Measurements from ENCODE around the gene EDIL3. TPM values are rescaled to one million over a fixed set of nuclear protein-coding genes. Genes with fewer than 3 reads are reported as not detected.

The EDIL3 gene
- total RNA-seq, 4 donors from 2014 or later = 5.6 to 38.9 (median 25.6) TPM

- Histone ChIP-seq H3K36me3 (no peaks in the 10 kb centered on the region), H3K4me1 (no peaks in the 10 kb centered on the region), H3K27me3 (no peaks in the 10 kb centered on the region), H3K27ac (no peak overlapping the region), H3K9me3 (no peaks in the 10 kb centered on the region), H3K4me3 (no peak overlapping the region)
- DNase-seq = no peak
- TF ChIP-seq EP300 (IDR thresholded peaks at IDR 0.05; ENCODE audit: low read depth) (no peak), POLR2AphosphoS5 (IDR thresholded peaks at IDR 0.05) (no peak), CTCF (IDR thresholded peaks at IDR 0.05) (no peak), POLR2A (IDR thresholded peaks at IDR 0.05) (no peak)
- intact Hi-C loops (cut with DNase I; ENCODE audit: low total_unique reads) (no loop called here), in situ Hi-C loops (cut with MboI; ENCODE audit: low pct_ligation_motif_present in 1 of 4, low pct_unique_long_range_greater_than_20kb in 1 of 4, low sequenced_read_pairs in 3 of 4) (no loop called here)
Measured at GRCh38 chr5:83972236-83972635, 412.4 kb downstream of the EDIL3 start.

- 56 to 57% methylated on average over 1 of the region's 1 CpG for WGBS, 2 donors (ENCODE audit: low coverage in 1 of 2)
- no peak for TF ChIP-seq POLR2A (IDR thresholded peaks at IDR 0.05)
- TF ChIP-seq CTCF (IDR thresholded peaks at IDR 0.05) = no peak
- no peak for TF ChIP-seq POLR2AphosphoS5 (IDR thresholded peaks at IDR 0.05)
- no peak for TF ChIP-seq EP300 (IDR thresholded peaks at IDR 0.05; ENCODE audit: low read depth)
- in situ Hi-C loops (cut with MboI; ENCODE audit: low pct_ligation_motif_present in 1 of 4, low pct_unique_long_range_greater_than_20kb in 1 of 4, low sequenced_read_pairs in 3 of 4) (no loop called here), intact Hi-C loops (cut with DNase I; ENCODE audit: low total_unique reads) (no loop called here)
- no peaks in the 10 kb centered on the region for H3K36me3 ChIP-seq
- no peak overlapping the region for H3K4me3 ChIP-seq
- no peak overlapping the region for H3K27ac ChIP-seq
- H3K9me3 ChIP-seq = no peaks in the 10 kb centered on the region
- no peaks in the 10 kb centered on the region for H3K4me1 ChIP-seq
- H3K27me3 ChIP-seq = no peaks in the 10 kb centered on the region
- DNase-seq = no peak
Measured at GRCh38 chr5:83967417-83967816, 417.3 kb downstream of the EDIL3 start.

GRCh38 chr5:83965441-83965840, 419.2 kb downstream of the EDIL3 start:
- no peak overlapping the region for H3K27ac ChIP-seq
- TF ChIP-seq EP300 (IDR thresholded peaks at IDR 0.05; ENCODE audit: low read depth) (no peak), POLR2A (IDR thresholded peaks at IDR 0.05) (no peak), CTCF (IDR thresholded peaks at IDR 0.05) (no peak), POLR2AphosphoS5 (IDR thresholded peaks at IDR 0.05) (no peak)
- no peak overlapping the region for H3K4me3 ChIP-seq
- in situ Hi-C loops (cut with MboI; ENCODE audit: low pct_ligation_motif_present in 1 of 4, low pct_unique_long_range_greater_than_20kb in 1 of 4, low sequenced_read_pairs in 3 of 4) (no loop called here), intact Hi-C loops (cut with DNase I; ENCODE audit: low total_unique reads) (no loop called here)
- H3K4me1 ChIP-seq = no peaks in the 10 kb centered on the region
- WGBS, 2 donors (ENCODE audit: low coverage in 1 of 2) = 40 to 58% methylated on average over 3 of the region's 3 CpGs
- H3K27me3 ChIP-seq = no peaks in the 10 kb centered on the region
- DNase-seq = no peak
- no peaks in the 10 kb centered on the region for H3K36me3 ChIP-seq
- no peaks in the 10 kb centered on the region for H3K9me3 ChIP-seq

- Histone ChIP-seq H3K27ac (no peak overlapping the region), H3K9me3 (no peaks in the 10 kb centered on the region), H3K27me3 (no peaks in the 10 kb centered on the region), H3K36me3 (no peaks in the 10 kb centered on the region), H3K4me3 (no peak overlapping the region), H3K4me1 (no peaks in the 10 kb centered on the region)
- intact Hi-C loops (cut with DNase I; ENCODE audit: low total_unique reads) (loop anchor here (5.0 kb wide), 1 partner anchor 848 kb away; no protein-coding TSS in a partner anchor), in situ Hi-C loops (cut with MboI; ENCODE audit: low pct_ligation_motif_present in 1 of 4, low pct_unique_long_range_greater_than_20kb in 1 of 4, low sequenced_read_pairs in 3 of 4) (no loop called here)
- 50 to 59% methylated on average over 1 of the region's 1 CpG for WGBS, 2 donors (ENCODE audit: low coverage in 1 of 2)
- no peak for TF ChIP-seq CTCF (IDR thresholded peaks at IDR 0.05)
- no peak for TF ChIP-seq EP300 (IDR thresholded peaks at IDR 0.05; ENCODE audit: low read depth)
- no peak for TF ChIP-seq POLR2A (IDR thresholded peaks at IDR 0.05)
- TF ChIP-seq POLR2AphosphoS5 (IDR thresholded peaks at IDR 0.05) = no peak
- no peak for DNase-seq
Measured at GRCh38 chr5:83964271-83964670, 420.4 kb downstream of the EDIL3 start.
